ENCODE measurements around the gene CTBP2. TPM values are rescaled to one million over a fixed set of nuclear protein-coding genes. Genes with fewer than 3 reads are reported as not detected.

CTBP2 gene
- total and polyA plus RNA-seq, 8 donors, result 71.2 to 90.0 (median 84.1) TPM

GRCh38 chr10:125057158-125058001 lies 103.0 kb downstream of the CTBP2 start:
- Histone ChIP-seq H3K4me3 (no peak overlapping the region), H3K36me3 (no peaks in the 10 kb centered on the region), H3K27me3 (no peaks in the 10 kb centered on the region), H3K9me3 (no peaks in the 10 kb centered on the region), H3K27ac (peak overlapping the region; percentile 78 to 84), H3K4me1 (peaks cover 47 to 75% of the 10 kb centered on the region in 2 donors)
- ATAC-seq, result peak; percentile 59
- peak; percentile 47 to 90 (median 68) for DNase-seq
- intact Hi-C loops (cut with DNase I), result loop anchor here in 1 of 2 donors (10.0 kb wide), 1 partner anchor 97 kb away; no protein-coding TSS in a partner anchor
- no peak for TF ChIP-seq CTCF (IDR thresholded peaks at IDR 0.05)

- ATAC-seq, result no peak
- no peaks in the 10 kb centered on the region for H3K36me3 ChIP-seq
- no peak for TF ChIP-seq CTCF (IDR thresholded peaks at IDR 0.05)
- H3K27me3 ChIP-seq, result no peaks in the 10 kb centered on the region
- no peak overlapping the region for H3K4me3 ChIP-seq
- peak overlapping the region; percentile 78 to 84 for H3K27ac ChIP-seq
- peak in 1 of 4 donors; percentile 59 for DNase-seq
- no peaks in the 10 kb centered on the region for H3K9me3 ChIP-seq
- intact Hi-C loops (cut with DNase I), result loop anchor here in 1 of 2 donors (10.0 kb wide), 1 partner anchor 98 kb away; no protein-coding TSS in a partner anchor
- peaks cover 39 to 65% of the 10 kb centered on the region in 2 donors for H3K4me1 ChIP-seq
Observed at GRCh38 chr10:125056161-125057132, 103.9 kb downstream of the CTBP2 start.

GRCh38 chr10:125055446-125055845 lies 104.9 kb downstream of the CTBP2 start:
- DNase-seq (no peak), ATAC-seq (no peak)
- TF ChIP-seq CTCF (IDR thresholded peaks at IDR 0.05), result no peak
- intact Hi-C loops (cut with DNase I), result loop anchor here in 1 of 2 donors (10.0 kb wide), 1 partner anchor 99 kb away; no protein-coding TSS in a partner anchor
- Histone ChIP-seq H3K36me3 (no peaks in the 10 kb centered on the region), H3K27me3 (no peaks in the 10 kb centered on the region), H3K9me3 (no peaks in the 10 kb centered on the region), H3K27ac (peak overlapping the region in 1 of 2 donors; percentile 23), H3K4me3 (no peak overlapping the region), H3K4me1 (peaks cover 29 to 56% of the 10 kb centered on the region in 2 donors)

- DNase-seq (no peak), ATAC-seq (no peak)
- Histone ChIP-seq H3K27ac (peak overlapping the region in 1 of 2 donors; percentile 23), H3K27me3 (no peaks in the 10 kb centered on the region), H3K36me3 (no peaks in the 10 kb centered on the region), H3K9me3 (no peaks in the 10 kb centered on the region), H3K4me1 (peaks cover 28 to 56% of the 10 kb centered on the region in 2 donors), H3K4me3 (no peak overlapping the region)
- intact Hi-C loops (cut with DNase I), result loop anchor here in 1 of 2 donors (10.0 kb wide), 1 partner anchor 100 kb away; no protein-coding TSS in a partner anchor
- no peak for TF ChIP-seq CTCF (IDR thresholded peaks at IDR 0.05)
Observed at GRCh38 chr10:125054669-125055268, 105.6 kb downstream of the CTBP2 start.

All from left lung (tissue), 10 donors.